ENCODE results near the gene CXXC4. TPM values are rescaled to one million over a fixed set of nuclear protein-coding genes. Genes with fewer than 3 reads are reported as not detected.

Gene CXXC4
- total and polyA plus RNA-seq, 5 donors: 2.5 to 12.2 (median 6.0) TPM

- Histone ChIP-seq H3K27ac (ENCODE audit: low read length) (no peak overlapping the region), H3K27me3 (ENCODE audit: control insufficient read depth, insufficient read depth) (no peaks in the 10 kb centered on the region), H3K4me1 (ENCODE audit: control insufficient read depth, insufficient read depth, low read length) (no peaks in the 10 kb centered on the region), H3K4me3 (ENCODE audit: low read length) (no peak overlapping the region), H3K9me3 (ENCODE audit: control insufficient read depth, low read length) (no peaks in the 10 kb centered on the region)
- ATAC-seq: no peak
- intact Hi-C loops (cut with DNase I): no loop called here
- no peak for DNase-seq
Measured at GRCh38 chr4:104489731-104490095, 5.0 kb downstream of the CXXC4 start.

- Histone ChIP-seq H3K27ac (ENCODE audit: low read length) (no peak overlapping the region), H3K4me1 (ENCODE audit: control insufficient read depth, insufficient read depth, low read length) (no peaks in the 10 kb centered on the region), H3K9me3 (ENCODE audit: control insufficient read depth, low read length) (no peaks in the 10 kb centered on the region), H3K27me3 (ENCODE audit: control insufficient read depth, insufficient read depth) (no peaks in the 10 kb centered on the region), H3K4me3 (ENCODE audit: low read length) (no peak overlapping the region)
- intact Hi-C loops (cut with DNase I): no loop called here
- DNase-seq (no peak), ATAC-seq (no peak)
- WGBS: 91% methylated on average over 1 of the region's 1 CpG
Measured at GRCh38 chr4:104488151-104488550, 6.5 kb downstream of the CXXC4 start.

- intact Hi-C loops (cut with DNase I): no loop called here
- DNase-seq (no peak), ATAC-seq (no peak)
- H3K27ac ChIP-seq (ENCODE audit: low read length): no peak overlapping the region
- no peaks in the 10 kb centered on the region for H3K27me3 ChIP-seq (ENCODE audit: control insufficient read depth, insufficient read depth)
- H3K4me1 ChIP-seq (ENCODE audit: control insufficient read depth, insufficient read depth, low read length): no peaks in the 10 kb centered on the region
- 92% methylated on average over 2 of the region's 2 CpGs for WGBS
- no peaks in the 10 kb centered on the region for H3K9me3 ChIP-seq (ENCODE audit: control insufficient read depth, low read length)
- H3K4me3 ChIP-seq (ENCODE audit: low read length): no peak overlapping the region
Measured at GRCh38 chr4:104486716-104487504, 7.8 kb downstream of the CXXC4 start.

- ATAC-seq: no peak
- Histone ChIP-seq H3K27ac (ENCODE audit: low read length) (no peak overlapping the region), H3K27me3 (ENCODE audit: control insufficient read depth, insufficient read depth) (no peaks in the 10 kb centered on the region), H3K9me3 (ENCODE audit: control insufficient read depth, low read length) (no peaks in the 10 kb centered on the region), H3K4me1 (ENCODE audit: control insufficient read depth, insufficient read depth, low read length) (no peaks in the 10 kb centered on the region), H3K4me3 (ENCODE audit: low read length) (no peak overlapping the region)
- intact Hi-C loops (cut with DNase I): no loop called here
- peak in 1 of 3 donors; percentile 20 for DNase-seq
- 74% methylated on average over 4 of the region's 4 CpGs for WGBS
Measured at GRCh38 chr4:104475652-104476051, 19.0 kb downstream of the CXXC4 start.

- 97% methylated on average over 1 of the region's 1 CpG for WGBS
- Histone ChIP-seq H3K27me3 (ENCODE audit: control insufficient read depth, insufficient read depth) (no peaks in the 10 kb centered on the region), H3K4me1 (ENCODE audit: control insufficient read depth, insufficient read depth, low read length) (no peaks in the 10 kb centered on the region), H3K9me3 (ENCODE audit: control insufficient read depth, low read length) (no peaks in the 10 kb centered on the region), H3K27ac (ENCODE audit: low read length) (no peak overlapping the region), H3K4me3 (ENCODE audit: low read length) (no peak overlapping the region)
- intact Hi-C loops (cut with DNase I): no loop called here
- DNase-seq (no peak), ATAC-seq (no peak)
Measured at GRCh38 chr4:104472766-104473165, 21.9 kb downstream of the CXXC4 start.

DNA sequence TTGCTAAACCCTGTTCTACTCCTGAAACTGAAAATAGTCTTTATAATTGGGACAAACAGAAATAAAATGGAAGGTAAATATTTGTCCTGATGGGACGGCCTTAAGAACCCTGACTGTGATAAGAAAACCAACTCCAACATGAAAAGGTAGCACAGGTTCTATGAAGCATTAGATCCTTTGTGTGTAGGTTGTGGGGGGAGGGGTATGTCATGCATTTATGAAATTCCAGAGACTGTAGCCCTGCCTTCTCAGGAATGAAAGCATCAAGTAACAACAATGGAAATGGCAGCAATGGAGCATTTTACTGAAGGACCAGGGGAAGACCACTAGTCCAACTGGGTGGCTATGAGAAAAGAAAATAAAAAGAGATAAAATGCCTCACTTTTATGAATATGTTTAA, 23.9 kb downstream of the CXXC4 start:
- Histone ChIP-seq H3K9me3 (ENCODE audit: control insufficient read depth, low read length) (no peaks in the 10 kb centered on the region), H3K27me3 (ENCODE audit: control insufficient read depth, insufficient read depth) (no peaks in the 10 kb centered on the region), H3K27ac (ENCODE audit: low read length) (no peak overlapping the region), H3K4me3 (ENCODE audit: low read length) (no peak overlapping the region), H3K4me1 (ENCODE audit: control insufficient read depth, insufficient read depth, low read length) (no peaks in the 10 kb centered on the region)
- ATAC-seq: no peak
- intact Hi-C loops (cut with DNase I): no loop called here
- DNase-seq: no peak
- WGBS: 91% methylated on average over 1 of the region's 1 CpG

- intact Hi-C loops (cut with DNase I): no loop called here
Measured at GRCh38 chr4:104469794-104470193, 24.9 kb downstream of the CXXC4 start.

DNA sequence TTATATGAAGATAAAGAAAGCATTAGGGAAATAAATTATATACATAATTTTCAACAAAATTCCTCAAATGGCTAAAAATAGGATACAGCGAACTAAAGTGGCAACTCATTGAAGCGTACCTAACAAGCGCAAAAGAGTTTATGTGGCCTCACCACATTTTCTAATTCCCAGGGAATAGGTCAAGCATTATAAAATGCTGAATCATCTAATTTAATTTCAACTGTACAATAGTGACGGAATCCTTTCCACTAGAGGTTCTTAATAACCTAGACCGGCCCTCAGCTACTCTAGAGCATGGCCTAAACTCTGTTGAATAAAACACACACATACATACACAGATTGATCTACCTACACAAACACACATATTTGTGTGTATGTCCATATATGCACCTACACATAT, 29.1 kb downstream of the CXXC4 start:
- ATAC-seq: no peak
- Histone ChIP-seq H3K27me3 (ENCODE audit: control insufficient read depth, insufficient read depth) (no peaks in the 10 kb centered on the region), H3K9me3 (ENCODE audit: control insufficient read depth, low read length) (no peaks in the 10 kb centered on the region), H3K27ac (ENCODE audit: low read length) (no peak overlapping the region), H3K4me3 (ENCODE audit: low read length) (no peak overlapping the region), H3K4me1 (ENCODE audit: control insufficient read depth, insufficient read depth, low read length) (no peaks in the 10 kb centered on the region)
- WGBS: 95% methylated on average over 5 of the region's 5 CpGs
- intact Hi-C loops (cut with DNase I): no loop called here
- no peak for DNase-seq

More at GRCh38 chr4:104469794-104470193, 24.9 kb downstream of the CXXC4 start:
- no peak for ATAC-seq
- H3K4me1 ChIP-seq (ENCODE audit: control insufficient read depth, insufficient read depth, low read length): no peaks in the 10 kb centered on the region
- no peaks in the 10 kb centered on the region for H3K27me3 ChIP-seq (ENCODE audit: control insufficient read depth, insufficient read depth)
- H3K9me3 ChIP-seq (ENCODE audit: control insufficient read depth, low read length): no peaks in the 10 kb centered on the region
- H3K27ac ChIP-seq (ENCODE audit: low read length): no peak overlapping the region
- no peak overlapping the region for H3K4me3 ChIP-seq (ENCODE audit: low read length)
- DNase-seq: no peak

- ATAC-seq: no peak
- H3K27ac ChIP-seq (ENCODE audit: low read length): no peak overlapping the region
- no peak overlapping the region for H3K4me3 ChIP-seq (ENCODE audit: low read length)
- no peaks in the 10 kb centered on the region for H3K9me3 ChIP-seq (ENCODE audit: control insufficient read depth, low read length)
- no peak for DNase-seq
- WGBS: 56% methylated on average over 1 of the region's 1 CpG
- H3K27me3 ChIP-seq (ENCODE audit: control insufficient read depth, insufficient read depth): no peaks in the 10 kb centered on the region
- intact Hi-C loops (cut with DNase I): no loop called here
- no peaks in the 10 kb centered on the region for H3K4me1 ChIP-seq (ENCODE audit: control insufficient read depth, insufficient read depth, low read length)
Measured at GRCh38 chr4:104465201-104465600, 29.5 kb downstream of the CXXC4 start.

DNA sequence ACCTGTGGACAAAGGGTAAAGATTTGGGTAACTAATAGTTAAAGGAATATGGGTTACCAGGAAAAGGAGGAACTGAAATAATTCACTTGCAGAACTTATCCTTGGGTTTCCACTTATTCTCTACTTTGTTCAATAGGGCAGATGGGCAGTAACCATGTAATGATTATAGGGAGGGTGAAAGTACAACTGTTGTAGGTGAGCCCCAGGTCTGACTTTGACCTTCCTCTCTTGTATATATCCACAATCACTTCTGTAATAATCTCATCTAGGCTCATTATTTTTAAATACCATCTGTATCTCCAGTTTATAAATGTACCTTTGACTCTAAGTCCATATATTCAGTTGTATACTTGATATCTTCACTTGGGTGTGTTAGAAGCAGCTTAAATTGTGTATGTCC, 32.1 kb downstream of the CXXC4 start:
- DNase-seq (no peak), ATAC-seq (no peak)
- no peaks in the 10 kb centered on the region for H3K4me1 ChIP-seq (ENCODE audit: control insufficient read depth, insufficient read depth, low read length)
- no peak overlapping the region for H3K27ac ChIP-seq (ENCODE audit: low read length)
- no peak overlapping the region for H3K4me3 ChIP-seq (ENCODE audit: low read length)
- no peaks in the 10 kb centered on the region for H3K9me3 ChIP-seq (ENCODE audit: control insufficient read depth, low read length)
- intact Hi-C loops (cut with DNase I): no loop called here
- H3K27me3 ChIP-seq (ENCODE audit: control insufficient read depth, insufficient read depth): no peaks in the 10 kb centered on the region

- Histone ChIP-seq H3K4me3 (ENCODE audit: low read length) (no peak overlapping the region), H3K27me3 (ENCODE audit: control insufficient read depth, insufficient read depth) (no peaks in the 10 kb centered on the region), H3K9me3 (ENCODE audit: control insufficient read depth, low read length) (no peaks in the 10 kb centered on the region), H3K4me1 (ENCODE audit: control insufficient read depth, insufficient read depth, low read length) (no peaks in the 10 kb centered on the region), H3K27ac (ENCODE audit: low read length) (no peak overlapping the region)
- 73% methylated on average over 2 of the region's 2 CpGs for WGBS
- intact Hi-C loops (cut with DNase I): no loop called here
- ATAC-seq (no peak), DNase-seq (no peak)
Measured at GRCh38 chr4:104457308-104457981, 37.2 kb downstream of the CXXC4 start.
